T-helper 22 cell (primary cell): Measurements from ENCODE around the gene KIF20A.
A peak's percentile ranks its signal among the peaks of the same experiment; 100 is the strongest.
"Not testable (repeated sequence)": the region's sequence is repeated elsewhere in the genome, so short reads cannot be mapped to it uniquely, and the experiment has no call there.

Experiments used
- DNase-seq: peaks from one replicate; pipeline ENCODE4 v3.0.0-alpha.2; 2020; ENCODE audit warnings: low read depth

KIF20A gene

GRCh38 chr5:138186002-138186447 is 7.1 kb downstream of the KIF20A start:
- no peak for DNase-seq

GRCh38 chr5:138188626-138189025 is 9.7 kb downstream of the KIF20A start:
- no peak for DNase-seq

GRCh38 chr5:138192826-138193225 is 13.9 kb downstream of the KIF20A start:
- no peak for DNase-seq

GRCh38 chr5:138193859-138194258 is 14.9 kb downstream of the KIF20A start:
- not testable (repeated sequence) for DNase-seq

- DNase-seq = no peak
Observed at GRCh38 chr5:138210985-138211384, 32.1 kb downstream of the KIF20A start.

GRCh38 chr5:138212828-138213160 is 33.9 kb downstream of the KIF20A start:
- DNase-seq = peak; percentile 3

GRCh38 chr5:138213161-138214029 is 34.5 kb downstream of the KIF20A start, which contains the start of gene CDC23:
Gene CDC23, minus strand, starts transcription at chr5:138213323. Its CDS starts 11 bp downstream, at chr5:138213312.
- peak; percentile 87 for DNase-seq

GRCh38 chr5:138216799-138217198 is 37.9 kb downstream of the KIF20A start:
- DNase-seq = no peak

GRCh38 chr5:138223532-138223931 is 44.6 kb downstream of the KIF20A start:
- DNase-seq = no peak

GRCh38 chr5:138224712-138225111 is 45.8 kb downstream of the KIF20A start:
- DNase-seq = no peak

GRCh38 chr5:138226910-138227309 is 48.0 kb downstream of the KIF20A start:
- DNase-seq = no peak

GRCh38 chr5:138229387-138229786 is 50.5 kb downstream of the KIF20A start:
- DNase-seq = no peak

- no peak for DNase-seq
Observed at GRCh38 chr5:138230261-138230660, 51.3 kb downstream of the KIF20A start.

- DNase-seq = no peak
Observed at GRCh38 chr5:138230981-138231589, 52.2 kb downstream of the KIF20A start.

GRCh38 chr5:138233280-138233679 is 54.4 kb downstream of the KIF20A start:
- no peak for DNase-seq

GRCh38 chr5:138234651-138235050 is 55.7 kb downstream of the KIF20A start:
- no peak for DNase-seq
